Activated CD8-positive, alpha-beta T cell treated with anti-CD3 and anti-CD28 coated beads, Interleukin-2, amount 10 ng/mL, durations not matched to agents 7 days and 5 days (primary cell): ENCODE data around the gene CYB561A3. TPM values are rescaled to one million over a fixed set of nuclear protein-coding genes. Genes with fewer than 3 reads are reported as not detected.
A peak's percentile ranks its signal among the peaks of the same experiment; 100 is the strongest.
"Not testable (repeated sequence)": the region's sequence is repeated elsewhere in the genome, so short reads cannot be mapped to it uniquely, and the experiment has no call there.

Source experiments
- ATAC-seq: fragments of 150-1000 bp; cut with Tn5 transposase; one replicate; pipeline ENCODE4 v1.10.0; 2021; ENCODE audit warnings: moderate library complexity
- CTCF ChIA-PET: fragments of 350-600 bp; sonication (Branson Sonifier 250); formaldehyde crosslinking; loops from one replicate; lab custom pipeline; 2021; ENCODE audit warnings: antibody characterized with exemption; lab: Charles Lee
- POLR2A ChIA-PET: fragments of 350-600 bp; sonication (Branson Sonifier 250); formaldehyde crosslinking; loops from one replicate; lab custom pipeline; 2021; ENCODE audit warnings: antibody characterized with exemption; lab: Charles Lee
- DNase-seq: peaks from one replicate; pipeline ENCODE4 v3.0.0-alpha.2; 2020
- H3K27ac Mint-ChIP-seq: one replicate; pipeline ENCODE4 v1.8.0; 2021; ENCODE audit warnings: mild to moderate bottlenecking, mixed read lengths
- H3K27me3 Mint-ChIP-seq: one replicate; pipeline ENCODE4 v1.8.0; 2021; ENCODE audit warnings: low read depth, mixed read lengths
- H3K36me3 Mint-ChIP-seq: one replicate; pipeline ENCODE4 v1.8.0; 2021; ENCODE audit warnings: low read depth, mixed read lengths
- H3K4me1 Mint-ChIP-seq: one replicate; pipeline ENCODE4 v1.8.0; 2021; ENCODE audit warnings: low read depth, mixed read lengths
- H3K4me3 Mint-ChIP-seq: one replicate; pipeline ENCODE4 v1.8.0; 2021; ENCODE audit warnings: mild to moderate bottlenecking, mixed read lengths
- H3K9me3 Mint-ChIP-seq: one replicate; pipeline ENCODE4 v1.8.0; 2022; ENCODE audit warnings: mixed read lengths; ENCODE audit not compliant: insufficient read depth
- total RNA-seq, 2 experiments: library from RNA; stranded (reverse); gene quantifications; one replicate each; pipeline ENCODE4 v1.2.3, GENCODE V29; 2021

CYB561A3 gene
- total RNA-seq, 2 experiments from 2014 or later = 53.2 to 55.6 TPM

DNA sequence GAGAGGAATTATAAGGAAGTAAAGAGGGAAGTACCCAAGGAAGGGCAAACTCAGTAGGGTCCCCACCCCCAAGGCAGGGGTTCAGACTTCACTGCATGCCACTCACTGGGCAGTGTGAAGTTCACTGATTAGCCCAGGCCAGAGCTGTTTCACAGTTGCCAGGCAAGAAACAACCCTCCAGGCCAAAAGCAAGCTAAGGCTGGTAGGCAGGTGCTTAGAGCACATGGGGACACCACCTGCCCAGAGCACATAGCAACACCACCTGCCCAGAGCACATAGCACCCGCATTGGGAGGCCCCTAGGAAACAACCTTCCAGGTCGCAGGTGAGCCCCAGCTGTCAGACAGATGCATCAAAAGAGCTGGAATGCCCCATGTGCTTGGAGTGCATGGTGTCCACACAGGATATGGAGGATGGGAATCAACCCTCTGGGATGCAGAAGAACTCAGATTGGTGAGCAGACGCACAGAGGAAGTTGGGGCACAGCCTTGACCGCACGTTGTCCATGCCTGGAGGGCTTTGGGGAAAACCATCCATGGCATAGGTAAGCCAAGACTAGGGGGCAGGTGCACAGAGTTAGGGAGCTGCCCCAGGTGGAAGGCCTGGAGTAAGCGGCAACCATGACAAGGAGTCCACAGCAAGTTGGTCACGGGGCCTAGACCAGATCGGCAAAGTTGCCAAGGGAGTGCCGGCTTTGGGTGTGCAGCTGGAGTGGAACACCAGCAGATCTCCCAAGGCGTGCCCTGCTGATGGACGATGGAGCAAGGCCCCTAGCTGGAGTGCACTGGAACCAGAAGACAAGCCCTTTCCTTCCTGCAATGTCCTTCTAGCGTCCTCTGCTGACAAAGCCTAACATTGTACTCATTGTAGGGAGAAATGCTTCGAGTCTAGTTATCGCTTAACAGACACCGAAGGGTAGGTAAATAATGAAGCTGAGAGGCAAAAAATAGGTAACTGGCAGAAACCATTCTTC is 22.9 kb upstream of the CYB561A3 start:
- no peaks in the 10 kb centered on the region for H3K9me3 Mint-ChIP-seq
- ChIA-PET CTCF (interaction anchor here (1.0 to 7.8 kb wide), 26 partner anchors 9 to 483 kb away, joined by 3 to 390 read pairs (median 8); partner anchors contain the start of genes CYB561A3, DDB1, TKFC and TMEM138), POLR2A (interaction anchor here (2.0 to 2.4 kb wide), 3 partner anchors 23 to 51 kb away, joined by 6 to 11 read pairs (median 9); partner anchors contain the start of genes CYB561A3 and TMEM138)
- H3K27me3 Mint-ChIP-seq = peaks cover 3% of the 10 kb centered on the region
- H3K36me3 Mint-ChIP-seq = no peaks in the 10 kb centered on the region
- H3K4me3 Mint-ChIP-seq = no peak overlapping the region
- DNase-seq = no peak
- no peak for ATAC-seq
- H3K27ac Mint-ChIP-seq = no peak overlapping the region
- peaks cover 7% of the 10 kb centered on the region for H3K4me1 Mint-ChIP-seq

DNA sequence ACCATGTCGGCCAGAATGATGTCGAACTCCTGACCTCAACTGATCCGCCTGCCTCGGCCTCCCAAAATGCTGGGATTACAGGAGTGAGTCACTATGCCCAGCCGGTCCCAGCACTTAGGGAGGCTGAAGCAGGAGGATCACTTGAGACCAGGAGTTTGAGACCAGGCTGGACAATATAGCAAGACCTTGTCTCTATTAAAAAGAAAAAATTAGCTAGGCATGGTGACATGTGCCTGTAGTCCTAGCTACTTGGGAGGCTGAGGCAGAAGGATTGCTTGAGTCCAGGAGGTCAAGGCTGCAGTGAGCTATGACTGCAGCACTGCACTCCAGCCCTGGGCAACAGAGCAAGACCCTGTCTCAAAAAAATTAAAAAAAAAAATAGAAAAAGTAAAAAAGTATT is 22.2 kb upstream of the CYB561A3 start:
- ChIA-PET CTCF (interaction anchor here (2.5 to 7.8 kb wide), 6 partner anchors 11 to 130 kb away, joined by 20 to 390 read pairs (median 42); partner anchors contain the start of genes CYB561A3, DDB1, TKFC and TMEM138), POLR2A (interaction anchor here (2.3 kb wide), 1 partner anchor 50 kb away, joined by 6 read pairs; no protein-coding TSS in a partner anchor)
- not testable (repeated sequence) for H3K27me3 Mint-ChIP-seq, H3K27ac Mint-ChIP-seq, H3K4me1 Mint-ChIP-seq, ATAC-seq, H3K9me3 Mint-ChIP-seq, H3K36me3 Mint-ChIP-seq, DNase-seq, H3K4me3 Mint-ChIP-seq

DNA sequence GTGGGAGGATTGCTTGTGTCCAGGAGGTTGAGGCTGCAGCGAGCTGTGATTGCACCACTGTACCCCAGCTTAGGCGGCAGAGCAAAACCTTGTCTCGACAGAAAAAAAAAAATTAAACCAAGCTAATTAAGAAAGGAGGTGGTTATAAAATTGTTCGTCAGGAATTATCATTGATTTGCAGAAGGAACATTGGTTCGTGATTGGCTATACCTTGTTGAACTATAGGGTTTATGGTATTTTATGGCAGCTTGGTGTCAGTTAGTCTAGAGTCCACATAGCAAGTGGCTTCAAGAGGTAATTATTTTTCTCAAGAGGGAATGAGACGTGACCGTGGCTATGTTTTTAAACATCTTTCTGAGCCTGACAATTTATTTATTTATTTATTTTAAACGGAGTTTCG is 19.2 kb upstream of the CYB561A3 start:
- CTCF ChIA-PET = interaction anchor here (7.8 kb wide), 1 partner anchor 43 kb away, joined by 390 read pairs; the partner anchor contains the start of genes DDB1 and TKFC
- ATAC-seq (no peak), DNase-seq (no peak)
- POLR2A ChIA-PET = interaction anchor here (0.6 to 1.3 kb wide), 2 partner anchors 17 to 1407 kb away, joined by 3 read pairs; no protein-coding TSS in a partner anchor
- Mint-ChIP-seq H3K4me1 (peaks cover 7% of the 10 kb centered on the region), H3K9me3 (no peaks in the 10 kb centered on the region), H3K36me3 (peaks cover 10% of the 10 kb centered on the region), H3K27me3 (no peaks in the 10 kb centered on the region), H3K27ac (no peak overlapping the region), H3K4me3 (no peak overlapping the region)

DNA sequence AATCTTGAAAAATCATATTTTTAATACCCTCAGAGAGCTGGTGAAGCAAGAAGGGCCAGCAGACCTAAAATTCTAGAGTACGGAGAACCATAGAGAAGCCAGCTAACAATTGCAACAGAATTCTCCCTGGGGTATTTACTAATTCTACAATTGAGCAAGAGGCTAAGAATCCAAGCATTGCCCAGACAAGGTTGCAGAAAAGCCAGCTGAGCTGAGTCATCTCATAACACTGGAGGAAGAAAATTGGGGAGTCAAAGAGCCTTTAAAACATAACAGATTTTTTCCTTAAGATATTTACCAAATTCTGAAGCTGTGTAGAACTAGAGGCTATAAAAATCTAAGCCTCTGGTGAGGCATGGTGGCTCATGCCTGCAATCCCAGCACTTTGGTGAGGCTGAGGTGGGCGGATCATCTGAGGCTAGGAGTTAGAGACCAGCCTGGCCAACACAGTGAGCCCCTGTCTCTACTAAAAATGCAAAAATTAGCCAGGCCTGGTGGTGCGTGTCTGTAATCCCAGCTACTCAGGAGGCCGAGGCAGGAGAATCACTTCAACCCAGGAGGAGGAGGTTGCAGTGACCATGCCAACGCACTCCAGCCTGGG is 17.1 kb upstream of the CYB561A3 start:
- Mint-ChIP-seq H3K4me3 (no peak overlapping the region), H3K27me3 (no peaks in the 10 kb centered on the region), H3K27ac (no peak overlapping the region), H3K36me3 (peaks cover 22% of the 10 kb centered on the region), H3K4me1 (no peaks in the 10 kb centered on the region), H3K9me3 (no peaks in the 10 kb centered on the region)
- no peak for ATAC-seq
- DNase-seq = no peak
- ChIA-PET CTCF (interaction anchor here (1.0 kb wide), 1 partner anchor 43 kb away, joined by 3 read pairs; no protein-coding TSS in a partner anchor), POLR2A (no interaction called here)

DNA sequence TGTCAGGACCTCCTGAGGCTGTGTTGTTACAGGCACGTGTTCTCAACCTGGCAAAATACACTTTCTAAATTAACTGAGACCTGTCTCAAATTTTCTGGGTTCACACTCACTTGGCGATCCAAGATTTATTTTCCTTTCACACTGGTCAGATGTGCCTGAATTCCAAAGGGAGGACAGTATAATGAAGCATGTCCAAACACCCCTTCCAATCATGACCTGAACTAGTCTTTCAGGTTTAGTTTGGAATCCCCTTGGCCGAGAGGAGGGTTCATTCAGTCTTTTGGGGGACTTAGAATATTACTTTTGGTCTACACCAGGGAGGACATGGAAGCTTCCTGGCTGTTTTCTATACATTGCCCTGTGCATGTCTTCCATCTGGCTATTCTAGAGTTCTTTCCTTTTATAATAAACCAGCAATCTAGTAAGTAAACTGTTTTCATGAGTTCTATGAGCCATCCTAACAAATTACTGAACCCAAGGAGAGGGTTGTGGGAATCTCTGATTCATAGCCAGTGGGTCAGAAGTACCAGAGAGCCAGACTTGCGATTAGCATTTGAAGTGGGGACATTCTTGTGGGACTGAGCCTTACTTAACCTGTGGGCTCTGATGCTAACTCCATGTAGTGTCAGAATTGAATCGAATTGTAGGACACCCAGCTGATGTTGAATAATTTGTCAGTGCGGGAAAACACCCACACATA is 15.9 kb upstream of the CYB561A3 start:
- peaks cover 4% of the 10 kb centered on the region for H3K9me3 Mint-ChIP-seq
- H3K4me3 Mint-ChIP-seq = no peak overlapping the region
- no peaks in the 10 kb centered on the region for H3K4me1 Mint-ChIP-seq
- ChIA-PET CTCF (interaction anchor here (1.2 to 1.5 kb wide), 2 partner anchors 22 to 41 kb away, joined by 4 to 10 read pairs; no protein-coding TSS in a partner anchor), POLR2A (no interaction called here)
- no peak for DNase-seq
- H3K27me3 Mint-ChIP-seq = no peaks in the 10 kb centered on the region
- peaks cover 27% of the 10 kb centered on the region for H3K36me3 Mint-ChIP-seq
- H3K27ac Mint-ChIP-seq = no peak overlapping the region
- no peak for ATAC-seq

DNA sequence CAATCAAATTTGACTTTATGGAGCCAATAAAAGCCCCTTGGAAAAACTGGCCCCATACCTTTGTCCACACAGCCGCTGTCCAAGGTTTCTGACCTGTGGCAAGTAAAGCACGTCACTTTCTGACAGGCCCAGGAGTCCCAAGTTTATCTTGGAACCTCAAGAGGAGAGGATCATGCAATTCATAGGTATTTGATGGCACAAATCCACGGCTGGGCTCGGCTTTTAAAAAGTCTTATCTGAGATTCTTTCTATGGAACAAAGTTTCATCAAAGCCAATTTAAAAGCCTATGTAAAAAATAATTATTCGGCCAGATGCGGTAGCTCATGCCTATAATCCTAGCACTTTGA is 14.1 kb upstream of the CYB561A3 start:
- peaks cover under 1% of the 10 kb centered on the region for H3K4me1 Mint-ChIP-seq
- peaks cover 38% of the 10 kb centered on the region for H3K36me3 Mint-ChIP-seq
- DNase-seq (no peak), ATAC-seq (no peak)
- no peak overlapping the region for H3K4me3 Mint-ChIP-seq
- H3K27ac Mint-ChIP-seq = no peak overlapping the region
- ChIA-PET CTCF (interaction anchor here (1.2 to 3.1 kb wide), 4 partner anchors 10 to 70 kb away, joined by 3 to 24 read pairs (median 6); no protein-coding TSS in a partner anchor), POLR2A (interaction anchor here (2.3 kb wide), 1 partner anchor 13 kb away, joined by 6 read pairs; the partner anchor contains the start of gene TMEM138)
- H3K27me3 Mint-ChIP-seq = no peaks in the 10 kb centered on the region
- peaks cover 4% of the 10 kb centered on the region for H3K9me3 Mint-ChIP-seq

DNA sequence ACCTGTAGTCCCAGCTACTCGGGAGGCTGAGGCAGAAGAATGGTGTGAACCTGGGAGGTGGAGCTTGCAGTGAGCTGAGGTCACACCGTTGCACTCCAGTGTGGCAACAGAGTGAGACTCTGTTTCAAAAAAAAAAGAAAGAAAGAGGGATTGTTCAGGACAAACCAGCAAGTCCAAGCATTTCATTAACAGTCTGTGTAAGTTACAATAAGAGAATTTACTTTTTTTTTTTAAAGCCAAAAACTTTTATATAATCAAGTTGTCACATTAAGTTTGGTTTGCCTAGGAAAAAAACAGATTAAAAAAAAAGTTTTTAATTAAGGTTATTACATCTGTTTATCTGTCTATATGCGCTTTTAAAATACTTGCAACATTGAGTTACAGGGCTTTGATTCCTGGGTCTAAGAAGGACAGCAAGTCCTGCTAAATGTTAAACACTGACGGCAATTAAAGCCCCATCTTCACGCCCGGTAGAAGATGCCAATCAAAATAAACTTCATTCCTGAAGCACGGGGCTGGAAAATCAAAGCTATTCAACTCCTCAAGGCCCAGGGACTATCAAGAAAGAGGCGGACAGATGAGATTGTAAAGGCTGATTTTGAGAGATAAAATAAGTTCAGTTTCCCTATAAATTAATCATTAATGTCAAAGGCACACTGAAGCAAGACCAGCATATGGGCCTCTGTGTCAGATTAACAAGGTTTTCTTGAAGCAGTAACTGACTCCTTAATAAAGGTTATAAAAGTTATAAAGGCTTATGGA is 11.2 kb upstream of the CYB561A3 start:
- no peak for DNase-seq
- no peak for ATAC-seq
- Mint-ChIP-seq H3K4me1 (peaks cover 14% of the 10 kb centered on the region), H3K9me3 (peaks cover 4% of the 10 kb centered on the region), H3K27ac (no peak overlapping the region), H3K4me3 (no peak overlapping the region), H3K36me3 (peaks cover 62% of the 10 kb centered on the region), H3K27me3 (no peaks in the 10 kb centered on the region)
- ChIA-PET CTCF (interaction anchor here (1.0 kb wide), 2 partner anchors 13 to 37 kb away, joined by 3 to 5 read pairs; no protein-coding TSS in a partner anchor), POLR2A (interaction anchor here (1.1 kb wide), 1 partner anchor 11 kb away, joined by 4 read pairs; the partner anchor contains the start of genes CYB561A3 and TMEM138)

DNA sequence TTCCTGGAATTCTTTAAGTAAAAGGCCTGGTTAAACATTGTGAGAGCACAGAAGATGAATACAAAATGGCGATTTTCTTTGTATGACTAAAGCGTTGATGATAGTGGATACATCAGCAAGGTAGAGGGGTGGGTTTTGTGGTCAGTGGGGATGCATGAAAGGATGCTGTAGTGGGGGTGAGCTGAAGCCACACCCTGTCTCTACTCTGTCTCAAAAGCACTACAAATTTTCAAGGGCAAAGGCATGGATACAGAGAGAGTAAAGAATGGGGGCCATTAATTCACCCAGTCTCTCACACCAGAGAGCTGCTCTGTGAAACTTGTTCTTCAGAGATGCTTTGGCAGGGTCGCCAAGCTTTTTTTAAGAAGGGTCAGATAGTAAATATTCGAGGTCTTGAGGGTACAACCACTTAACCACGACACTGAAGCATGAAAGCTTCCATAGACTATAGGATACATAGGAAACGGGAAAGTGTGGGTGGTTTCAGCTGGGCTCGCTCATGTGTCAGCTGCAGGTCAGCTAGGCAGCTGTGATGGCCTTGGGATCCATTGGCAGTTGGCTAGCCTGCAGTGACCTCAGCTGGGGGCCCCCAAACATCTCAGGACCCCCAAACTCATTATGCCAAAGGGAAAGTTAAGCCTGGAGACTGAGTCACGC is 8.8 kb upstream of the CYB561A3 start:
- ATAC-seq = no peak
- Mint-ChIP-seq H3K36me3 (peaks cover 68% of the 10 kb centered on the region), H3K4me1 (peaks cover 14% of the 10 kb centered on the region), H3K9me3 (peaks cover 4% of the 10 kb centered on the region), H3K27me3 (no peaks in the 10 kb centered on the region), H3K27ac (peak overlapping the region; percentile 18), H3K4me3 (no peak overlapping the region)
- POLR2A ChIA-PET = interaction anchor here (1.2 to 1.3 kb wide), 2 partner anchors 8 to 36 kb away, joined by 3 to 5 read pairs; partner anchors contain the start of genes CYB561A3 and TMEM138
- no peak for DNase-seq
- CTCF ChIA-PET = interaction anchor here (1.1 to 4.0 kb wide), 4 partner anchors 8 to 34 kb away, joined by 3 to 35 read pairs (median 8); no protein-coding TSS in a partner anchor

DNA sequence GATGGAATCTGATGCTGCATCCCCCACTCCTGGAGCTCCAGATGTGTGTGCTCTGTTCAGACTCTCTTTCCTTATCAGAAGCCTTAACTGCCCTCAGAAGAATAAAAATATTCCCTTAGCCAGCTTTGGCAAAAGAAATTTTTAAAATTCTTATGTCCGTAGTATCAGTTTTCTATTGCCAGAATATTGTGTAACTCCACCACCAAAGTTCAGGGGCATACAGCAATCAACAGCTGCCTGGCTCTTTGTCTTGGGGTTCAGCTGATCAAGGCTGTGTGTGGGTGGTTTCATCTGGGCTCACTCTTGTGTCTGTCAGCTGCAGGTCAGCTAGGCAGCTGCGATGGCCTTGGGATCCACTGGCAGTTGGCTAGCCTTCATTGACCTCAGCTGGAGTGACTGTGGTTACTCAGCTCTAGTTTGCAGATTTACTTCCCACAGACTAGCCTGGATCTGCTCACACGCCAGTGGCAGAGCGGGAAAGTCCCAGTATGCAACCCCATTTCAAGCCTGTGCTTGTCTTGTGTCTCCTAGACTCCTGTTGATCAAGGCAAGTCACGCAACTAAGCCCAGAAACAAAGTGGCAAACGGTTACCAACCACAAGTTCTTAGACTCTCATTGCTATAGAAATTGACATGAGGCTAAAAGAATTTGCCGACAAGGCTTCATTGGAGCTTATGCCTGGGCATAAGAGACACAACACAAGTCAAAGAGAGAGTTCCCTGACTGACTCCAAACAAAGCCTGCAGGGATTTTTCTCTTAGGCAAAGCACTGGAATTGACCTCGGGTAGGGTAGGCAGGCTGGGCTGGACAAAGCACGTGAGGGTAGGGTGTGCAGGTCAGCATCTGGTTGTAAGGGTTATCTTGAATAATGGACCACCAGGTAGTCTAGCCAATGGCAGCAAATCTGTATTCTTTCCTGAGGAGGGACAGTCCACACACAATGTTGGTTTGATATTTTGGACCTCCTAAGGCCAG is 8.0 kb upstream of the CYB561A3 start:
- no peak for DNase-seq
- H3K9me3 Mint-ChIP-seq = peaks cover 4% of the 10 kb centered on the region
- peak overlapping the region; percentile 18 for H3K27ac Mint-ChIP-seq
- no peak overlapping the region for H3K4me3 Mint-ChIP-seq
- H3K4me1 Mint-ChIP-seq = peaks cover 14% of the 10 kb centered on the region
- peaks cover 65% of the 10 kb centered on the region for H3K36me3 Mint-ChIP-seq
- no peaks in the 10 kb centered on the region for H3K27me3 Mint-ChIP-seq
- ChIA-PET CTCF (interaction anchor here (0.8 to 4.0 kb wide), 4 partner anchors 15 to 34 kb away, joined by 3 to 35 read pairs (median 8); no protein-coding TSS in a partner anchor), POLR2A (interaction anchor here (0.6 to 1.0 kb wide), 2 partner anchors 34 to 340 kb away, joined by 3 to 4 read pairs; no protein-coding TSS in a partner anchor)
- ATAC-seq = no peak
